ENCODE measurements around the gene MAU2. TPM values are rescaled to one million over a fixed set of nuclear protein-coding genes. Genes with fewer than 3 reads are reported as not detected.

MAU2 gene
- total RNA-seq, 2 donors from 2014 or later: 45.3 to 52.4 TPM

GRCh38 chr19:19403373-19403901 lies 82.8 kb downstream of the MAU2 start:
- DNase-seq (no peak), ATAC-seq (no peak)
- intact Hi-C loops (cut with DNase I, micrococcal nuclease): no loop called here

GRCh38 chr19:19404879-19405860 lies 84.5 kb downstream of the MAU2 start, which contains the start of gene GATAD2A:
TSS of gene GATAD2A (plus strand) at chr19:19405675. CDS start at chr19:19465346, 59,671 bp downstream.
- peak; percentile 85 for ATAC-seq
- intact Hi-C loops (cut with DNase I, micrococcal nuclease): loop anchor here in 1 of 2 donors (5.0 kb wide), 1 partner anchor 213 kb away; the partner anchor contains the start of genes BORCS8 and RFXANK
- peak; percentile 90 to 96 for DNase-seq

GRCh38 chr19:19405971-19406877 lies 85.6 kb downstream of the MAU2 start:
- ATAC-seq (peak; percentile 20), DNase-seq (peak; percentile 52 to 67)
- intact Hi-C loops (cut with DNase I, micrococcal nuclease): loop anchor here in 1 of 2 donors (5.0 kb wide), 1 partner anchor 214 kb away; the partner anchor contains the start of genes BORCS8 and RFXANK

GRCh38 chr19:19406878-19407632 lies 86.4 kb downstream of the MAU2 start:
- intact Hi-C loops (cut with DNase I, micrococcal nuclease): loop anchor here in 1 of 2 donors (5.0 kb wide), 1 partner anchor 215 kb away; the partner anchor contains the start of genes BORCS8 and RFXANK
- DNase-seq (peak; percentile 62 to 77), ATAC-seq (peak; percentile 61)

GRCh38 chr19:19407633-19407930 lies 87.0 kb downstream of the MAU2 start:
- intact Hi-C loops (cut with DNase I, micrococcal nuclease): loop anchor here in 1 of 2 donors (5.0 kb wide), 1 partner anchor 215 kb away; the partner anchor contains the start of genes BORCS8 and RFXANK
- DNase-seq (no peak), ATAC-seq (no peak)

Other genes starting within 250 kb of the MAU2 start
- gene TMEM161A, start 182.4 kb upstream of the MAU2 start, total RNA-seq: 10 to 100 TPM; 16.8 to 18.9 TPM
- 1 to 10 TPM; 1.4 to 3.5 TPM for gene MEF2B, start 150.6 kb upstream of the MAU2 start, total RNA-seq
- 10 to 100 TPM; 27.9 to 28.4 TPM for gene BORCS8, start 128.7 kb upstream of the MAU2 start, total RNA-seq
- gene RFXANK, start 128.6 kb upstream of the MAU2 start, total RNA-seq: 10 to 100 TPM; 60.3 to 73.7 TPM
- 10 to 100 TPM in 1 of 2 donors, 1 to 10 TPM in 1; 8.8 to 12.5 TPM for gene NR2C2AP, start 117.4 kb upstream of the MAU2 start, total RNA-seq
- gene NCAN, start 108.9 kb upstream of the MAU2 start, total RNA-seq: not detected
- 10 to 100 TPM in 1 of 2 donors, 1 to 10 TPM in 1; 6.9 to 14.3 TPM for gene TM6SF2, start 47.5 kb upstream of the MAU2 start, total RNA-seq
- 10 to 100 TPM; 33.5 to 46.2 TPM for gene SUGP1, start 320 bp upstream of the MAU2 start, total RNA-seq
- gene GATAD2A, start 84.8 kb downstream of the MAU2 start, total RNA-seq: 100 to 1,000 TPM; 104 to 135 TPM
- 1 to 10 TPM; 1.6 to 2.8 TPM for gene TSSK6, start 194.7 kb downstream of the MAU2 start, total RNA-seq
- 100 to 1,000 TPM; 430 to 489 TPM for gene NDUFA13, start 195.4 kb downstream of the MAU2 start, total RNA-seq
- 1 to 10 TPM; 4.6 to 4.9 TPM for gene YJEFN3, start 208.1 kb downstream of the MAU2 start, total RNA-seq
- under 1 TPM; 0.09 to 0.11 TPM for gene CILP2, start 217.4 kb downstream of the MAU2 start, total RNA-seq

All from left colon (tissue), 2 donors.